Epithelial cell of esophagus (primary cell): ENCODE results near the gene GALNT14.

ENCODE experiments used
- DNase-seq: peaks from one replicate; pipeline ENCODE4 v3.0.0; 2010; ENCODE audit warnings: low read depth
- H3K4me3 ChIP-seq: 2 replicates; pipeline ENCODE4 v1.5.1; 2011; ENCODE audit warnings: mild to moderate bottlenecking, low read length, control low read depth
- CTCF ChIP-seq: IDR thresholded peaks from 2 replicates; pipeline ENCODE4 v1.5.1; 2011; ENCODE audit warnings: low read depth, mild to moderate bottlenecking, low read length, control low read depth, inconsistent platforms; ENCODE audit not compliant: insufficient read depth; ENCODE audit errors: missing control alignments

The GALNT14 gene

GRCh38 chr2:30984148-30984547 lies 154.1 kb downstream of the GALNT14 start:
- TF ChIP-seq CTCF = no peak
- H3K4me3 ChIP-seq = no peak overlapping the region
- DNase-seq = no peak

- DNase-seq = no peak
Observed at GRCh38 chr2:30981510-30981909, 156.7 kb downstream of the GALNT14 start.

GRCh38 chr2:30981096-30981495 lies 157.1 kb downstream of the GALNT14 start:
- no peak overlapping the region for H3K4me3 ChIP-seq
- no peak for DNase-seq
- no peak for TF ChIP-seq CTCF

More at GRCh38 chr2:30981510-30981909, 156.7 kb downstream of the GALNT14 start:
- no peak for TF ChIP-seq CTCF
- no peak overlapping the region for H3K4me3 ChIP-seq

- peak; percentile 48 for TF ChIP-seq CTCF
- no peak overlapping the region for H3K4me3 ChIP-seq
- peak; percentile 98 for DNase-seq
Observed at GRCh38 chr2:30979822-30980245, 158.4 kb downstream of the GALNT14 start.

- H3K4me3 ChIP-seq = no peak overlapping the region
- TF ChIP-seq CTCF = no peak
- no peak for DNase-seq
Observed at GRCh38 chr2:30978854-30979253, 159.4 kb downstream of the GALNT14 start.

- peak; percentile 10 for DNase-seq
- no peak overlapping the region for H3K4me3 ChIP-seq
- TF ChIP-seq CTCF = no peak
Observed at GRCh38 chr2:30978044-30978443, 160.2 kb downstream of the GALNT14 start.

- DNase-seq = no peak
- H3K4me3 ChIP-seq = no peak overlapping the region
- TF ChIP-seq CTCF = no peak
Observed at GRCh38 chr2:30975156-30975555, 163.1 kb downstream of the GALNT14 start.
